SU-DHL-6 (cell line): ENCODE data around the gene CDK2.
A peak's percentile ranks its signal among the peaks of the same experiment; 100 is the strongest.

Experiments
- H2AFZ ChIP-seq: fragments of 200-600 bp; sonication (generic); 2 replicates; pipeline ENCODE4 v1.6.1; 2014; ENCODE audit warnings: low read depth, mild to moderate bottlenecking, moderate library complexity, mixed read lengths, antibody characterized with exemption, low read length; ENCODE audit not compliant: severe bottlenecking
- H3F3A ChIP-seq: fragments of 200-600 bp; shearing (Covaris generic); 2 replicates; pipeline ENCODE4 v1.6.0; 2016; ENCODE audit warnings: antibody characterized with exemption, mild to moderate bottlenecking; ENCODE audit not compliant: insufficient read depth
- H3K27ac ChIP-seq: fragments of 200-600 bp; sonication (generic); 2 replicates; pipeline ENCODE4 v1.5.1; 2016; ENCODE audit warnings: low read depth, mild to moderate bottlenecking, low read length, moderate library complexity, mixed read lengths
- H3K27me3 ChIP-seq: fragments of 200-600 bp; sonication (generic), shearing (Covaris generic); 2 replicates; pipeline ENCODE4 v1.6.0; 2014; ENCODE audit warnings: mild to moderate bottlenecking, low read length
- H3K36me3 ChIP-seq: fragments of 200-600 bp; sonication (generic); 2 replicates; pipeline ENCODE4 v1.6.1; 2014; ENCODE audit warnings: mild to moderate bottlenecking, low read length, mixed read lengths
- H3K4me2 ChIP-seq: fragments of 300-600, 200-600 bp; shearing (Covaris generic), sonication (generic); 2 replicates; pipeline ENCODE4 v1.6.0; 2014; ENCODE audit warnings: low read length, low read depth, mild to moderate bottlenecking; ENCODE audit not compliant: poor library complexity, severe bottlenecking
- H3K4me3 ChIP-seq: fragments of 200-600 bp; sonication (generic); 2 replicates; pipeline ENCODE4 v1.5.1; 2014; ENCODE audit warnings: antibody characterized with exemption, low read length, mild to moderate bottlenecking, mixed read lengths; ENCODE audit not compliant: insufficient read depth, poor library complexity, severe bottlenecking
- H3K79me2 ChIP-seq: fragments of 200-600 bp; sonication (generic); 2 replicates; pipeline ENCODE4 v1.6.1; 2014; ENCODE audit warnings: mild to moderate bottlenecking, low read length, moderate library complexity; ENCODE audit not compliant: insufficient read depth
- H3K9ac ChIP-seq: fragments of 200-600 bp; sonication (generic); 2 replicates; pipeline ENCODE4 v1.7.0; 2014; ENCODE audit warnings: mild to moderate bottlenecking, low read length
- H3K9me2 ChIP-seq: fragments of 200-600 bp; sonication (generic); replicated peaks from 2 replicates; pipeline ENCODE4 v1.6.1; 2014; ENCODE audit warnings: low read length; ENCODE audit not compliant: insufficient read depth
- H3K9me3 ChIP-seq: fragments of 200-600 bp; sonication (generic); 2 replicates; pipeline ENCODE4 v1.6.1; 2014; ENCODE audit warnings: low read length, mixed read lengths; ENCODE audit not compliant: insufficient read depth
- H4K20me1 ChIP-seq: fragments of 200-600 bp; sonication (generic); 2 replicates; pipeline ENCODE4 v1.6.1; 2014; ENCODE audit warnings: low read depth, mild to moderate bottlenecking, antibody characterized with exemption, low read length, moderate library complexity, mixed read lengths
- EZH2phosphoT487 ChIP-seq: fragments of 200-600 bp; sonication (generic), shearing (Covaris generic); conservative IDR thresholded peaks from 2 replicates; pipeline ENCODE4 v1.6.1; 2018; ENCODE audit warnings: mild to moderate bottlenecking, antibody characterized with exemption, low read length, moderate library complexity, mixed read lengths
- TF ChIP-seq, protein P1 (sequence below): fragments of 200-600 bp; sonication (generic); IDR thresholded peaks from one replicate; pipeline ENCODE4 v1.5.1; 2017; ENCODE audit warnings: antibody characterized with exemption, mild to moderate bottlenecking, low read length, moderate library complexity; ENCODE audit not compliant: insufficient read depth, poor library complexity, severe bottlenecking

Gene CDK2

DNA sequence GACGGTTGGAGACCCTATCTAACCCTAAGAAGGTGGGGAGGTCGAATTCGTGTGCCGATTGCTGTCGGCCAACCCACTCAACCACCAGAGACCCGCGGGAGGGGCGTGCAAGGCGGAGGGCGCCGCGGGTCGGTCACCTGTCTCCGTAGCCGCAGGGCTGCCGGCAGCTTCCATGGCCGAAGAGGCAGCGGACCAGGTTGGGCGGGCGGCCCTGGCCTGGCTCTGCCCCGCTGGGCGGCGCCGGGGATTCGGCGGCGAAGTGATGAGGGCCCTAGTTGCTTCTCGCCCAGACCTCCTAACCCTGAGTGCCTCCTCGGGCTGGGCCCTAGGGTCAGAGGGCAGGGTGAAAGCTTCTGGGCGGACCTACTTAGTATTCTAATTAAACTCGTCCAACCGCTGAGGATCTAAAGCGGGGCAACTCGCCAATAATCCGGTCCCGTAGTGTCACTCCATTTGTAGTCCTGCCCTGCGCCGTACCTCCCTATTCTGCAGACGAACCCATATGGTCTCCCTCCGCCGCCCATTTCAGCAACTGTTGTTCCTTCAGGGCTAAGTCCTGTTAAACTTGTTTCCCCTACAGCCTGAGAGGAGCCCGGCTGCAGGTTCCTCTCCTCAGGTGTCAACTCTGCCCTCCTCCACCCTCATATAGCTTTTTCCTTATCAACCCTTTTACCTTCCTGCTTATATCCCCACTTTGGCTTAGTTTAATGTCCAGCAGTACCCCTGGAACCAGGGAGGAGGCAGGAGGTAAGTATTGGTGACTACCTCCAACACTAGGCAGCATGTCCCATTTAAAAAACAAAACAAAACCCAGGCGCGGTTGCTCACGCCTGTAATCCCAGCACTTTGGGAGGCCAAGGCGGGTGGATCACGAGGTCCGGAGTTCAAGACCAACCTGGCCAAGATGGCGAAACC lies 38.8 kb upstream of the CDK2 start, which contains the start of gene PYM1:
Gene PYM1 (minus strand): TSS at position 307 of the 915 bp plus-strand sequence. CDS start 133 bp downstream, at position 174.
- Histone ChIP-seq H3K4me2 (peak within 1 kb of the TSS; percentile 86), H3K79me2 (peaks cover 49% of the 10 kb centered on the region), H3K27me3 (no peaks in the 10 kb centered on the region), H3K27ac (peak within 1 kb of the TSS; percentile 100), H3K9ac (peak within 1 kb of the TSS; percentile 91), H3K9me2 (no peaks in the 10 kb centered on the region), H2AFZ (peak within 1 kb of the TSS; percentile 37), H3K36me3 (peaks cover 2% of the 10 kb centered on the region; the same call in 1 of the 2 replicates), H3F3A (peaks cover 64% of the 10 kb centered on the region), H4K20me1 (no peaks in the 10 kb centered on the region), H3K9me3 (no peaks in the 10 kb centered on the region), H3K4me3 (peak within 1 kb of the TSS; percentile 92)
- TF ChIP-seq EZH2phosphoT487: no peak
- TF ChIP-seq, protein P1, sequence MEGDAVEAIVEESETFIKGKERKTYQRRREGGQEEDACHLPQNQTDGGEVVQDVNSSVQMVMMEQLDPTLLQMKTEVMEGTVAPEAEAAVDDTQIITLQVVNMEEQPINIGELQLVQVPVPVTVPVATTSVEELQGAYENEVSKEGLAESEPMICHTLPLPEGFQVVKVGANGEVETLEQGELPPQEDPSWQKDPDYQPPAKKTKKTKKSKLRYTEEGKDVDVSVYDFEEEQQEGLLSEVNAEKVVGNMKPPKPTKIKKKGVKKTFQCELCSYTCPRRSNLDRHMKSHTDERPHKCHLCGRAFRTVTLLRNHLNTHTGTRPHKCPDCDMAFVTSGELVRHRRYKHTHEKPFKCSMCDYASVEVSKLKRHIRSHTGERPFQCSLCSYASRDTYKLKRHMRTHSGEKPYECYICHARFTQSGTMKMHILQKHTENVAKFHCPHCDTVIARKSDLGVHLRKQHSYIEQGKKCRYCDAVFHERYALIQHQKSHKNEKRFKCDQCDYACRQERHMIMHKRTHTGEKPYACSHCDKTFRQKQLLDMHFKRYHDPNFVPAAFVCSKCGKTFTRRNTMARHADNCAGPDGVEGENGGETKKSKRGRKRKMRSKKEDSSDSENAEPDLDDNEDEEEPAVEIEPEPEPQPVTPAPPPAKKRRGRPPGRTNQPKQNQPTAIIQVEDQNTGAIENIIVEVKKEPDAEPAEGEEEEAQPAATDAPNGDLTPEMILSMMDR: no peak

- Histone ChIP-seq H3K9ac (peak overlapping the region; percentile 91), H3K79me2 (peaks cover 39% of the 10 kb centered on the region), H3K36me3 (no peaks in the 10 kb centered on the region), H3K27ac (peak overlapping the region; percentile 100), H4K20me1 (no peaks in the 10 kb centered on the region), H3K9me3 (no peaks in the 10 kb centered on the region), H3K9me2 (no peaks in the 10 kb centered on the region), H2AFZ (no peak overlapping the region), H3F3A (peaks cover 64% of the 10 kb centered on the region), H3K4me3 (peak overlapping the region; percentile 92), H3K27me3 (no peaks in the 10 kb centered on the region), H3K4me2 (peak overlapping the region; percentile 86)
- TF ChIP-seq, protein P1: no peak
Measured at GRCh38 chr12:55929306-55929791, 37.3 kb upstream of the CDK2 start.

- H3K27me3 ChIP-seq: no peaks in the 10 kb centered on the region
- H3K9me2 ChIP-seq: no peaks in the 10 kb centered on the region
- TF ChIP-seq, protein P1: peak; percentile 57
- TF ChIP-seq EZH2phosphoT487: no peak
- peaks cover 55% of the 10 kb centered on the region for H3F3A ChIP-seq
- H3K4me3 ChIP-seq: peak within 1 kb of the TSS; percentile 72
- peak within 1 kb of the TSS; percentile 100 for H3K27ac ChIP-seq
- H3K79me2 ChIP-seq: peaks cover 24% of the 10 kb centered on the region
- H4K20me1 ChIP-seq: no peaks in the 10 kb centered on the region
- H3K36me3 ChIP-seq: no peaks in the 10 kb centered on the region
- peak within 1 kb of the TSS; percentile 34 for H2AFZ ChIP-seq
- peak within 1 kb of the TSS; percentile 91 for H3K9ac ChIP-seq
- no peaks in the 10 kb centered on the region for H3K9me3 ChIP-seq
- H3K4me2 ChIP-seq: peak within 1 kb of the TSS; percentile 86
Measured at GRCh38 chr12:55930771-55931316, 35.8 kb upstream of the CDK2 start, which contains the start of gene DGKA. Gene DGKA, plus strand, starts transcription at chr12:55931162. Its CDS starts 5,342 bp downstream, at chr12:55936504.
